H1 (cell line): ENCODE results near the gene PPP1R13B. TPM values are rescaled to one million over a fixed set of nuclear protein-coding genes. Genes with fewer than 3 reads are reported as not detected.

Experiments
- CTCF ChIA-PET: fragments of 300-600 bp; sonication (Branson Sonifier 250); formaldehyde crosslinking; loops from one replicate; lab custom pipeline; 2021; ENCODE audit not compliant: partially characterized antibody; lab: Charles Lee
- POLR2A ChIA-PET: fragments of 300-600 bp; sonication (Branson Sonifier 250); formaldehyde crosslinking; loops from one replicate; lab custom pipeline; 2021; ENCODE audit warnings: inconsistent platforms; ENCODE audit not compliant: partially characterized antibody; lab: Charles Lee
- DNase-seq, 2 experiments: peaks; one replicate each; pipeline versions ENCODE4 v3.0.0 to v3.0.0-alpha.2; 2010 to 2022; ENCODE audit warnings: low spot score in 2 of 2, low read depth in 1 of 2, mixed read lengths in 1 of 2
- FAIRE-seq: peaks from 2 replicates; lab custom pipeline; 2011; peaks lifted over from hg19 to GRCh38; lab: Jason Lieb, UNC
- H2AFZ ChIP-seq: 2 replicates; pipeline ENCODE4 v1.8.1; 2012; ENCODE audit warnings: low read length, inconsistent platforms
- H2AK5ac ChIP-seq: 2 replicates; pipeline ENCODE4 v1.6.1; 2013; ENCODE audit warnings: low read depth, low read length
- H2BK120ac ChIP-seq: replicated peaks from 2 replicates; pipeline ENCODE3; 2013; ENCODE audit warnings: low read depth, low read length, inconsistent platforms
- H2BK12ac ChIP-seq: 2 replicates; pipeline ENCODE4 v1.6.1; 2013; ENCODE audit warnings: low read depth, low read length
- H2BK15ac ChIP-seq: 2 replicates; pipeline ENCODE4 v1.6.1; 2013; ENCODE audit warnings: low read length
- H2BK20ac ChIP-seq: 2 replicates; pipeline ENCODE4 v1.6.1; 2013; ENCODE audit warnings: low read length
- H2BK5ac ChIP-seq: 2 replicates; pipeline ENCODE4 v1.6.1; 2013; ENCODE audit warnings: low read depth, low read length
- H3K14ac ChIP-seq: 2 replicates; pipeline ENCODE4 v1.6.1; 2013; ENCODE audit warnings: inconsistent platforms; ENCODE audit not compliant: insufficient read length
- H3K18ac ChIP-seq: 2 replicates; pipeline ENCODE4 v1.6.1; 2013; ENCODE audit warnings: low read length; ENCODE audit errors: extremely low read depth
- H3K23ac ChIP-seq: 2 replicates; pipeline ENCODE4 v1.6.1; 2013; ENCODE audit warnings: inconsistent platforms; ENCODE audit not compliant: insufficient read length
- H3K23me2 ChIP-seq: 2 replicates; pipeline ENCODE4 v1.6.1; 2013; ENCODE audit warnings: low read depth, low read length
- H3K27ac ChIP-seq: 2 replicates; pipeline ENCODE4 v1.6.1; 2011; ENCODE audit warnings: low read depth, low read length, inconsistent platforms
- H3K27me3 ChIP-seq, 4 experiments: replicated peaks in 1 of 4; 1 replicate in 1 of 4; 2 replicates in 3 of 4; pipeline versions ENCODE4 v1.6.1 to v1.8.1; 2011 to 2013; ENCODE audit warnings: low read length in 3 of 4, mild to moderate bottlenecking in 3 of 4, inconsistent platforms in 2 of 4, mixed read lengths in 2 of 4, moderate library complexity in 1 of 4; ENCODE audit not compliant: control insufficient read depth in 3 of 4, insufficient read depth in 3 of 4; ENCODE audit errors: extremely low read depth in 1 of 4
- H3K36me3 ChIP-seq, 4 experiments: 2 replicates each; pipeline versions ENCODE4 v1.6.1 to v1.8.1; 2011 to 2013; ENCODE audit warnings: mild to moderate bottlenecking in 4 of 4, low read length in 3 of 4, moderate library complexity in 2 of 4, control low read depth in 1 of 4, inconsistent platforms in 1 of 4; ENCODE audit not compliant: insufficient read depth in 4 of 4, control insufficient read depth in 2 of 4
- H3K4ac ChIP-seq: replicated peaks from 2 replicates; pipeline ENCODE3; 2013; ENCODE audit warnings: low read length, low read depth, mixed read lengths, inconsistent platforms; ENCODE audit not compliant: insufficient read length
- H3K4me1 ChIP-seq, 4 experiments: replicated peaks in 1 of 4; 1 replicate in 1 of 4; 2 replicates in 3 of 4; pipeline versions ENCODE4 v1.6.1 to v1.8.1; 2011 to 2013; ENCODE audit warnings: low read length in 3 of 4, inconsistent platforms in 2 of 4, mixed read lengths in 1 of 4; ENCODE audit not compliant: insufficient read depth in 4 of 4, control insufficient read depth in 3 of 4
- H3K4me2 ChIP-seq, 2 experiments: 2 replicates each; pipeline versions ENCODE4 v1.6.1 to v1.8.1; 2011 to 2013; ENCODE audit warnings: low read depth in 2 of 2, low read length in 2 of 2, control low read depth in 1 of 2, inconsistent platforms in 1 of 2, mild to moderate bottlenecking in 1 of 2; ENCODE audit not compliant: insufficient read depth in 1 of 2
- H3K4me3 ChIP-seq, 4 experiments: fragments of 200-600, 300-600 bp in 1 of 4; sonication (generic), shearing (Covaris generic), sonication (Bioruptor Twin) in 1 of 4; 2 replicates each; pipeline versions ENCODE4 v1.5.1 to v1.8.1; 2011 to 2016; ENCODE audit warnings: low read length in 4 of 4, low read depth in 3 of 4, control low read depth in 2 of 4, inconsistent platforms in 2 of 4, mild to moderate bottlenecking in 2 of 4, mixed read lengths in 1 of 4, moderate library complexity in 1 of 4; ENCODE audit not compliant: insufficient read depth in 2 of 4; ENCODE audit errors: extremely low read depth in 1 of 4
- H3K56ac ChIP-seq: replicated peaks from 2 replicates; pipeline ENCODE3; 2013; ENCODE audit warnings: low read depth, mild to moderate bottlenecking, mixed read lengths, low read length, inconsistent platforms; ENCODE audit not compliant: insufficient read length
- H3K79me1 ChIP-seq: 2 replicates; pipeline ENCODE4 v1.6.1; 2013; ENCODE audit warnings: low read depth, low read length, control low read depth
- H3K79me2 ChIP-seq, 2 experiments: 2 replicates each; pipeline versions ENCODE4 v1.6.1 to v1.8.1; 2012 to 2013; ENCODE audit warnings: low read length in 2 of 2, mild to moderate bottlenecking in 2 of 2, inconsistent platforms in 1 of 2; ENCODE audit not compliant: insufficient read depth in 2 of 2, control insufficient read depth in 1 of 2
- H3K9ac ChIP-seq, 4 experiments: replicated peaks in 1 of 4; 1 replicate in 1 of 4; 2 replicates in 3 of 4; pipeline versions ENCODE4 v1.6.1 to v1.8.1; 2011 to 2013; ENCODE audit warnings: low read depth in 3 of 4, low read length in 3 of 4, control low read depth in 2 of 4, mild to moderate bottlenecking in 2 of 4, moderate library complexity in 2 of 4, inconsistent platforms in 1 of 4; ENCODE audit errors: extremely low read depth in 1 of 4
- H3K9me3 ChIP-seq, 2 experiments: 2 replicates each; pipeline versions ENCODE4 v1.6.1 to v1.8.1; 2012 to 2013; ENCODE audit warnings: mild to moderate bottlenecking in 2 of 2, moderate library complexity in 2 of 2, control low read depth in 1 of 2, inconsistent platforms in 1 of 2, low read depth in 1 of 2, low read length in 1 of 2, mixed read lengths in 1 of 2; ENCODE audit not compliant: insufficient read depth in 2 of 2
- H4K20me1 ChIP-seq, 2 experiments: replicated peaks in 1 of 2; 2 replicates each; pipeline versions ENCODE3 to v1.8.1; 2011 to 2013; ENCODE audit warnings: inconsistent platforms in 2 of 2, low read length in 2 of 2, mild to moderate bottlenecking in 1 of 2; ENCODE audit not compliant: insufficient read depth in 2 of 2, control insufficient read depth in 1 of 2
- H4K5ac ChIP-seq: 2 replicates; pipeline ENCODE4 v1.6.1; 2013; ENCODE audit warnings: low read length, low read depth, mixed read lengths, inconsistent platforms; ENCODE audit not compliant: insufficient read length
- H4K8ac ChIP-seq: 2 replicates; pipeline ENCODE4 v1.8.0; 2013; ENCODE audit warnings: mild to moderate bottlenecking, moderate library complexity, low read length, inconsistent platforms; ENCODE audit not compliant: insufficient read depth; ENCODE audit errors: extremely low read depth
- H4K91ac ChIP-seq: replicated peaks from 2 replicates; pipeline ENCODE3; 2013; ENCODE audit warnings: low read length, mixed read lengths, inconsistent platforms; ENCODE audit not compliant: insufficient read length
- CBX5 ChIP-seq: fragments of 300-800, 300-1000 bp; sonication (generic); IDR thresholded peaks from 2 replicates; pipeline ENCODE4 v1.7.1; 2016; ENCODE audit warnings: antibody characterized with exemption, low read length, low read depth
- CHD2 ChIP-seq: IDR thresholded peaks from 2 replicates; pipeline ENCODE4 v1.6.1; 2012; ENCODE audit warnings: low read length, improper control_type of control experiment
- NRF1 ChIP-seq: IDR thresholded peaks from 2 replicates; pipeline ENCODE4 v1.6.1; 2011; ENCODE audit warnings: mild to moderate bottlenecking, low read depth, low read length, improper control_type of control experiment
- RXRA ChIP-seq: IDR thresholded peaks from 2 replicates; pipeline ENCODE4 v1.6.1; 2011; ENCODE audit warnings: low read depth, mild to moderate bottlenecking, low read length, moderate library complexity; ENCODE audit not compliant: insufficient read depth
- SIN3A ChIP-seq, 2 experiments: IDR thresholded peaks in 1 of 2; conservative IDR thresholded peaks in 1 of 2; 2 replicates each; pipeline ENCODE4 v1.6.1; 2011 to 2012; ENCODE audit warnings: low read length in 2 of 2, improper control_type of control experiment in 1 of 2, low read depth in 1 of 2, mild to moderate bottlenecking in 1 of 2
- SIRT6 ChIP-seq: IDR thresholded peaks from one replicate; pipeline ENCODE4 v1.7.1; 2012; ENCODE audit warnings: low read length, inconsistent platforms
- SP1 ChIP-seq: IDR thresholded peaks from 2 replicates; pipeline ENCODE4 v1.6.1; 2011; ENCODE audit warnings: low read depth, low read length
- TBP ChIP-seq: IDR thresholded peaks from 2 replicates; pipeline ENCODE4 v1.6.1; 2011; ENCODE audit warnings: low read depth, low read length, improper control_type of control experiment
- WGBS, 2 experiments: shearing (Covaris generic) in 1 of 2; methylation state at CpG; one replicate each; pipeline versions ENCODE4 v1.1.6 to v1.1.7; 2013 to 2015; ENCODE audit warnings: low lambda C conversion rate in 2 of 2, mixed read lengths in 2 of 2, inconsistent platforms in 1 of 2, low coverage in 1 of 2, missing lambda C conversion rate in 1 of 2; ENCODE audit not compliant: insufficient replicate concordance in 2 of 2, insufficient coverage in 1 of 2, insufficient read length in 1 of 2; ENCODE audit errors: extremely low coverage in 1 of 2, missing lambda C conversion rate in 1 of 2; 5-methylcytosine and 5-hydroxymethylcytosine counted together
- polyA plus RNA-seq, 7 experiments: library from polyadenylated mRNA; depleted of rRNA in 3 of 7; stranded (reverse) in 5 of 7; unstranded in 2 of 7; fragments of >200 nt in 5 of 7; fragments of 200-250 nt in 2 of 7; gene quantifications; 1 replicate in 5 of 7; 2 replicates in 1 of 7; 4 replicates in 1 of 7; pipeline versions ENCODE4 v1.2.1 to v1.2.3, GENCODE V29; 2011 to 2013; ENCODE audit warnings: missing spikeins in 2 of 7, mixed read lengths in 2 of 7
- total RNA-seq: library from RNA; stranded (reverse); fragmentation: NEBNext Ultra II Directional; extraction: Animal tissue kit (Norgen Biotek cat#: 25700); gene quantifications from 2 replicates; pipeline ENCODE4 v1.2.1, GENCODE V29; 2021

The PPP1R13B gene
- total and polyA plus RNA-seq, 2 of the 8 experiments (the other 6 are each of a cell fraction or from before 2014, with no cell fraction given), result 2.6 to 8.9 TPM

GRCh38 chr14:103738166-103738565 is 109.2 kb downstream of the PPP1R13B start:
- Histone ChIP-seq H3K56ac (no peak overlapping the region), H3K4me2 (no peak overlapping the region), H3K27me3 (no peaks in the 10 kb centered on the region; a peak in 1 of 7 replicates), H3K4ac (no peak overlapping the region), H2BK20ac (no peak overlapping the region), H3K79me2 (no peaks in the 10 kb centered on the region), H4K8ac (no peak overlapping the region), H4K5ac (no peak overlapping the region), H3K23me2 (no peaks in the 10 kb centered on the region), H2AK5ac (no peak overlapping the region), H3K4me1 (peaks cover 0 to 3% (median under 1%) of the 10 kb centered on the region in 4 experiments; a peak in 3 of 7 replicates), H3K27ac (no peak overlapping the region), H4K91ac (no peak overlapping the region), H3K18ac (no peak overlapping the region), H4K20me1 (peaks cover 0 to 2% of the 10 kb centered on the region in 2 experiments), H3K9ac (no peak overlapping the region), H2BK120ac (no peak overlapping the region), H3K14ac (no peak overlapping the region), H2BK5ac (no peak overlapping the region), H3K23ac (no peak overlapping the region), H2BK12ac (no peak overlapping the region), H2AFZ (no peak overlapping the region), H3K4me3 (no peak overlapping the region), H2BK15ac (no peak overlapping the region), H3K9me3 (no peaks in the 10 kb centered on the region), H3K36me3 (peaks cover 0 to 6% (median 2%) of the 10 kb centered on the region in 4 experiments; a peak in 4 of 8 replicates), H3K79me1 (no peaks in the 10 kb centered on the region)
- CTCF ChIA-PET, result interaction anchor here (1.0 to 1.6 kb wide), 2 partner anchors 12 to 162 kb away, joined by 4 to 6 read pairs; no protein-coding TSS in a partner anchor
- WGBS, 2 experiments, result 91% methylated on average over 10 of the region's 10 CpGs; no CpG with 5 or more reads in 1 of the 2 experiments
- POLR2A ChIA-PET, result interaction anchor here (0.6 to 1.4 kb wide), 2 partner anchors 9 to 10 kb away, joined by 3 read pairs; no protein-coding TSS in a partner anchor
- FAIRE-seq (no peak), DNase-seq (no peak)
- TF ChIP-seq NRF1 (no peak), TBP (no peak), SIN3A (conservative IDR thresholded peaks at IDR 0.05 in 1 of 2, IDR thresholded peaks at IDR 0.05 in 1 of 2; ENCODE audit: low read depth in 1 of 2, low read length in 2 of 2) (no peak), CBX5 (no peak), RXRA (no peak), CHD2 (no peak), SIRT6 (no peak), SP1 (no peak)
